Mesothelial cell of epicardium (in vitro differentiated cells): ENCODE results near the gene HMGCL. TPM values are rescaled to one million over a fixed set of nuclear protein-coding genes. Genes with fewer than 3 reads are reported as not detected.
"Not testable (repeated sequence)": the region's sequence is repeated elsewhere in the genome, so short reads cannot be mapped to it uniquely, and the experiment has no call there.

Source experiments
- DNase-seq, 2 experiments: peaks; one replicate each; pipeline ENCODE4 v3.0.0; 2021; ENCODE audit warnings: low spot score in 2 of 2; ENCODE audit not compliant: unreplicated experiment in 2 of 2
- H3K27ac Mint-ChIP-seq: 2 replicates; pipeline ENCODE4 v1.8.0; 2021; ENCODE audit warnings: mixed read lengths
- H3K27me3 Mint-ChIP-seq: 2 replicates; pipeline ENCODE4 v1.8.0; 2021; ENCODE audit warnings: low read depth, mixed read lengths
- H3K36me3 Mint-ChIP-seq: 2 replicates; pipeline ENCODE4 v1.8.0; 2021; ENCODE audit warnings: mixed read lengths
- H3K4me1 Mint-ChIP-seq: 2 replicates; pipeline ENCODE4 v1.8.0; 2021; ENCODE audit warnings: mixed read lengths
- H3K4me3 Mint-ChIP-seq: 2 replicates; pipeline ENCODE4 v1.8.0; 2021; ENCODE audit warnings: mild to moderate bottlenecking, moderate library complexity, mixed read lengths
- H3K9me3 Mint-ChIP-seq: 2 replicates; pipeline ENCODE4 v1.8.0; 2021; ENCODE audit warnings: mixed read lengths
- CTCF ChIP-seq: fragments of 200-600 bp; sonication (generic); IDR thresholded peaks from one replicate; pipeline ENCODE4 v1.5.0; 2021; ENCODE audit warnings: antibody characterized with exemption; ENCODE audit not compliant: unreplicated experiment
- total RNA-seq: library from RNA; stranded (reverse); gene quantifications from 3 replicates; pipeline ENCODE4 v1.2.1, GENCODE V29; 2021

HMGCL gene
- total RNA-seq, 1 donor from 2014 or later, result 29.2 TPM

GRCh38 chr1:23790696-23791515, 34.3 kb downstream of the HMGCL start, which contains the start of gene LYPLA2:
Gene LYPLA2 (plus strand): TSS chr1:23791145. CDS start chr1:23792683, 1,538 bp downstream.
- TF ChIP-seq CTCF, result no peak
- H3K4me3 Mint-ChIP-seq, result peak within 1 kb of the TSS; percentile 99
- H3K9me3 Mint-ChIP-seq, result no peaks in the 10 kb centered on the region
- peak within 1 kb of the TSS; percentile 96 for H3K27ac Mint-ChIP-seq
- peaks cover 23% of the 10 kb centered on the region for H3K36me3 Mint-ChIP-seq
- peak; percentile 82 to 92 for DNase-seq
- H3K27me3 Mint-ChIP-seq, result no peaks in the 10 kb centered on the region
- H3K4me1 Mint-ChIP-seq, result peaks cover 20% of the 10 kb centered on the region

- H3K27ac Mint-ChIP-seq, result no peak overlapping the region
- peaks cover 30% of the 10 kb centered on the region for H3K36me3 Mint-ChIP-seq
- H3K27me3 Mint-ChIP-seq, result no peaks in the 10 kb centered on the region
- no peak for DNase-seq
- H3K4me3 Mint-ChIP-seq, result no peak overlapping the region
- H3K9me3 Mint-ChIP-seq, result no peaks in the 10 kb centered on the region
- H3K4me1 Mint-ChIP-seq, result peaks cover 20% of the 10 kb centered on the region
- TF ChIP-seq CTCF, result no peak
These were observed 36.5 kb downstream of the HMGCL start for GRCh38 chr1:23788695-23789094.

GRCh38 chr1:23787701-23788100, 37.5 kb downstream of the HMGCL start:
- H3K27ac Mint-ChIP-seq, result no peak overlapping the region
- peaks cover 30% of the 10 kb centered on the region for H3K36me3 Mint-ChIP-seq
- DNase-seq, result no peak
- H3K4me3 Mint-ChIP-seq, result no peak overlapping the region
- no peaks in the 10 kb centered on the region for H3K27me3 Mint-ChIP-seq
- H3K4me1 Mint-ChIP-seq, result peaks cover 20% of the 10 kb centered on the region
- H3K9me3 Mint-ChIP-seq, result no peaks in the 10 kb centered on the region
- TF ChIP-seq CTCF, result no peak

GRCh38 chr1:23784846-23785245, 40.4 kb downstream of the HMGCL start:
- H3K36me3 Mint-ChIP-seq, result peaks cover 35% of the 10 kb centered on the region
- H3K9me3 Mint-ChIP-seq, result no peaks in the 10 kb centered on the region
- H3K27me3 Mint-ChIP-seq, result no peaks in the 10 kb centered on the region
- DNase-seq, result no peak
- no peak overlapping the region for H3K4me3 Mint-ChIP-seq
- no peak overlapping the region for H3K27ac Mint-ChIP-seq
- peaks cover 5% of the 10 kb centered on the region for H3K4me1 Mint-ChIP-seq
- TF ChIP-seq CTCF, result no peak

GRCh38 chr1:23783141-23783540, 42.1 kb downstream of the HMGCL start:
- not testable (repeated sequence) for H3K4me3 Mint-ChIP-seq, H3K27me3 Mint-ChIP-seq, H3K27ac Mint-ChIP-seq, DNase-seq, H3K9me3 Mint-ChIP-seq
- H3K4me1 Mint-ChIP-seq, result peaks cover 13% of the 10 kb centered on the region
- peaks cover 34% of the 10 kb centered on the region for H3K36me3 Mint-ChIP-seq

- no peak for TF ChIP-seq CTCF
- Mint-ChIP-seq H3K27ac (peak overlapping the region; percentile 77), H3K36me3 (peaks cover 10% of the 10 kb centered on the region), H3K9me3 (no peaks in the 10 kb centered on the region), H3K4me1 (peaks cover 22% of the 10 kb centered on the region), H3K4me3 (peak overlapping the region; percentile 87), H3K27me3 (no peaks in the 10 kb centered on the region)
- no peak for DNase-seq
These were observed 45.3 kb downstream of the HMGCL start for GRCh38 chr1:23779826-23780371.
